ENCODE measurements around the gene CA9.

GRCh38 chr9:35680331-35681105, 6.8 kb downstream of the CA9 start:
- TF ChIP-seq EZH2 (IDR thresholded peaks at IDR 0.05; ENCODE audit: insufficient read depth, poor library complexity, severe bottlenecking) (no peak), EZH2phosphoT487 (IDR thresholded peaks at IDR 0.05; ENCODE audit: insufficient read depth, low read depth) (no peak)
